GM12878 (cell line): ENCODE results near the gene SLC2A1. TPM values are rescaled to one million over a fixed set of nuclear protein-coding genes. Genes with fewer than 3 reads are reported as not detected.
A peak's percentile ranks its signal among the peaks of the same experiment; 100 is the strongest.

ENCODE experiments used
- ATAC-seq: fragments of 200-7000 bp; cut with Tn5 transposase; 3 replicates; pipeline ENCODE4 v1.9.1; 2020; ENCODE audit warnings: mild to moderate bottlenecking, moderate library complexity
- Bru-seq: library from RNA; stranded (reverse); fragments of 400-500 nt; gene quantifications from one replicate; lab custom pipeline; 2021; lab: Mats Ljungman, UMichigan
- BruChase-seq, 2 experiments: library from RNA; stranded (reverse); fragments of 400-500 nt; gene quantifications; one replicate each; lab custom pipeline; 2021; lab: Mats Ljungman, UMichigan
- BruUV-seq: library from RNA; stranded (reverse); fragments of 400-500 nt; replicated peaks from 2 replicates; lab custom pipeline; 2021; lab: Mats Ljungman, UMichigan
- CTCF ChIA-PET: fragments of 300-600 bp; sonication (Branson Sonifier 250); formaldehyde crosslinking; extraction: SDS; loops from one replicate; lab custom pipeline; 2021; ENCODE audit warnings: inconsistent platforms; lab: Yijun Ruan, JAX
- POLR2A ChIA-PET: fragments of 350-600 bp; formaldehyde crosslinking; extraction: SDS; loops from one replicate; lab custom pipeline; 2021; ENCODE audit warnings: inconsistent platforms; lab: Charles Lee
- RAD21 ChIA-PET: fragments of 300-600 bp; sonication (Branson Sonifier 250); formaldehyde crosslinking; loops from one replicate; lab custom pipeline; 2023; ENCODE audit warnings: antibody characterized with exemption; ENCODE audit not compliant: unreplicated experiment; lab: Charles Lee
- SMC1A ChIA-PET: fragments of 300-600 bp; sonication (Branson Sonifier 250); formaldehyde crosslinking; loops from one replicate; lab custom pipeline; 2023; ENCODE audit not compliant: unreplicated experiment, uncharacterized antibody; lab: Charles Lee
- DNase-seq: peaks from one replicate; pipeline ENCODE4 v3.0.0-alpha.2; 2011; ENCODE audit warnings: low read depth, low spot score
- FAIRE-seq: peaks from 3 replicates; lab custom pipeline; 2011; peaks lifted over from hg19 to GRCh38; lab: Jason Lieb, UNC
- H2AFZ ChIP-seq: 2 replicates; pipeline ENCODE4 v1.6.0; 2011; ENCODE audit warnings: low read depth, low read length, control low read depth; ENCODE audit not compliant: control insufficient read depth
- H3K27ac ChIP-seq: 2 replicates; pipeline ENCODE4 v1.5.1; 2011; ENCODE audit warnings: control low read depth; ENCODE audit not compliant: control insufficient read depth, insufficient read depth
- H3K27me3 ChIP-seq, 2 experiments: replicated peaks in 1 of 2; 2 replicates each; pipeline versions ENCODE4 v1.6.0 to v1.6.1; 2011; ENCODE audit warnings: low read length in 1 of 2; ENCODE audit not compliant: control insufficient read depth in 2 of 2, insufficient read depth in 2 of 2
- H3K36me3 ChIP-seq, 2 experiments: 2 replicates each; pipeline ENCODE4 v1.5.1; 2011; ENCODE audit warnings: low read length in 1 of 2; ENCODE audit not compliant: control insufficient read depth in 2 of 2, insufficient read depth in 2 of 2
- H3K4me1 ChIP-seq: 2 replicates; pipeline ENCODE4 v1.6.1; 2011; ENCODE audit warnings: mild to moderate bottlenecking, low read length, moderate library complexity, mixed read lengths; ENCODE audit not compliant: control insufficient read depth, insufficient read depth
- H3K4me2 ChIP-seq: 2 replicates; pipeline ENCODE4 v1.6.0; 2011; ENCODE audit warnings: control low read depth; ENCODE audit not compliant: control insufficient read depth, insufficient read depth
- H3K4me3 ChIP-seq: fragments of 200-600 bp; sonication (generic); 2 replicates; pipeline ENCODE4 v1.5.1; 2016
- H3K79me2 ChIP-seq: 2 replicates; pipeline ENCODE4 v1.6.0; 2011; ENCODE audit warnings: low read length; ENCODE audit not compliant: control insufficient read depth, insufficient read depth
- H3K9ac ChIP-seq: 2 replicates; pipeline ENCODE4 v1.8.0; 2011; ENCODE audit warnings: low read length, control low read depth, mixed read lengths; ENCODE audit not compliant: control insufficient read depth, insufficient read depth
- H3K9me3 ChIP-seq: replicated peaks from 3 replicates; pipeline ENCODE4 v1.5.1; 2011; ENCODE audit warnings: mild to moderate bottlenecking, low read length; ENCODE audit not compliant: control insufficient read depth, insufficient read depth
- H4K20me1 ChIP-seq: 2 replicates; pipeline ENCODE4 v1.6.0; 2011; ENCODE audit not compliant: control insufficient read depth, insufficient read depth
- ATF3 ChIP-seq: IDR thresholded peaks from 2 replicates; pipeline ENCODE4 v1.6.1; 2011; ENCODE audit warnings: low read depth, mild to moderate bottlenecking, low read length, moderate library complexity, borderline replicate concordance; ENCODE audit errors: extremely low read depth
- ATF7 ChIP-seq: fragments of 450-650 bp; IDR thresholded peaks from 2 replicates; pipeline ENCODE4 v1.6.1; 2016; ENCODE audit warnings: low read depth, mild to moderate bottlenecking
- CEBPZ ChIP-seq: fragments of 150-350 bp; IDR thresholded peaks from 2 replicates; pipeline ENCODE4 v1.6.1; 2016; ENCODE audit warnings: low read depth, low read length
- EZH2 ChIP-seq: IDR thresholded peaks from 2 replicates; pipeline ENCODE4 v1.6.1; 2012; ENCODE audit warnings: low read depth, mild to moderate bottlenecking, control low read depth, inconsistent platforms, low read length, borderline replicate concordance; ENCODE audit not compliant: control insufficient read depth
- FOS ChIP-seq: IDR thresholded peaks from 3 replicates; pipeline ENCODE4 v1.6.1; 2011; ENCODE audit warnings: borderline replicate concordance; ENCODE audit not compliant: insufficient read length; ENCODE audit errors: extremely low read depth
- HDGF ChIP-seq: fragments of 450-650 bp; IDR thresholded peaks from 2 replicates; pipeline ENCODE4 v1.6.1; 2016; ENCODE audit warnings: antibody characterized with exemption
- POLR2A ChIP-seq: IDR thresholded peaks from 2 replicates; pipeline ENCODE4 v1.6.1; 2011; ENCODE audit warnings: low read depth, mild to moderate bottlenecking, low read length
- RAD51 ChIP-seq: fragments of 450-650 bp; IDR thresholded peaks from 2 replicates; pipeline ENCODE4 v1.6.1; 2016; ENCODE audit warnings: moderate library complexity, mild to moderate bottlenecking, inconsistent platforms
- TCF12 ChIP-seq: IDR thresholded peaks from 2 replicates; pipeline ENCODE4 v1.6.1; 2011; ENCODE audit warnings: low read depth, mild to moderate bottlenecking, low read length
- TCF3 ChIP-seq: IDR thresholded peaks from 2 replicates; pipeline ENCODE4 v1.6.1; 2012; ENCODE audit warnings: low read depth, mild to moderate bottlenecking, low read length, borderline replicate concordance; ENCODE audit not compliant: insufficient read depth
- USF1 ChIP-seq: IDR thresholded peaks from 2 replicates; pipeline ENCODE4 v1.6.1; 2011; ENCODE audit warnings: borderline replicate concordance, low read depth, mild to moderate bottlenecking, moderate library complexity, mixed read lengths, low read length; ENCODE audit not compliant: insufficient read depth; ENCODE audit errors: extremely low read length
- ZSCAN29 ChIP-seq: fragments of 450-650 bp; IDR thresholded peaks from 2 replicates; pipeline ENCODE4 v1.6.1; 2017; ENCODE audit warnings: mild to moderate bottlenecking, moderate library complexity
- WGBS: methylation state at CpG from one replicate; pipeline ENCODE4 v1.1.6; 2016; ENCODE audit warnings: low lambda C conversion rate; ENCODE audit not compliant: insufficient replicate concordance, insufficient coverage; ENCODE audit errors: missing lambda C conversion rate; 5-methylcytosine and 5-hydroxymethylcytosine counted together
- in situ Hi-C: fragments of 300-500 bp; cut with MboI; formaldehyde crosslinking; loops from 9 replicates; pipeline ENCODE4 v1.14.3; 2018; ENCODE audit warnings: mixed read lengths
- intact Hi-C: fragments of 100-400 bp; cut with micrococcal nuclease; formaldehyde crosslinking; loops from one replicate; pipeline ENCODE4 v1.14.2; 2022; ENCODE audit not compliant: unreplicated experiment
- long read RNA-seq, 2 experiments: library from polyadenylated mRNA; unstranded; transcript quantifications; one replicate each; pipeline ENCODE4 v2.0.0, GENCODE V29; 2019 to 2020
- polyA minus RNA-seq, 3 experiments: library from RNA; depleted of rRNA, polyadenylated mRNA; stranded (reverse); fragments of >200 nt; gene quantifications; 2 replicates each; pipeline ENCODE4 v1.2.3, GENCODE V29; 2011
- polyA plus RNA-seq, 11 experiments: library from polyadenylated mRNA; depleted of rRNA in 4 of 11; unstranded in 6 of 11; stranded (reverse) in 5 of 11; fragments of >200 nt; fragmentation: Nextera tagmentation in 4 of 11; fragmentation: Illumina TruSeq in 1 of 11; extraction: Ambion mirVana in 4 of 11; extraction: Trizol in 1 of 11; gene quantifications; 1 replicate in 1 of 11; 2 replicates in 10 of 11; pipeline versions ENCODE4 v1.2.1 to v1.2.3, GENCODE V29; 2011 to 2016; ENCODE audit warnings: inconsistent platforms in 2 of 11, missing spikeins in 2 of 11, low read depth in 1 of 11
- total RNA-seq, 4 experiments: library from RNA; depleted of rRNA in 3 of 4; stranded (reverse); fragments of >200 nt in 3 of 4; fragmentation: Illumina TruSeq in 1 of 4; extraction: Trizol in 1 of 4; gene quantifications; 2 replicates each; pipeline versions ENCODE4 v1.2.1 to v1.2.3, GENCODE V29; 2013 to 2021

The SLC2A1 gene
- total RNA-seq (2013; cell fraction: nucleolus; rRNA removed): 231 and 256 TPM in 2 replicates
- total RNA-seq (2014; rRNA removed) (51.6 and 59.6 TPM in 2 replicates), total RNA-seq (2014; rRNA removed; fragmentation: Illumina TruSeq; extraction: Trizol) (21.1 and 21.9 TPM in 2 replicates), total RNA-seq (2021) (59.5 and 62.7 TPM in 2 replicates), polyA plus RNA-seq (2011; rRNA removed) (24.6 and 61.0 TPM in 2 replicates), polyA plus RNA-seq (2014; fragmentation: Illumina TruSeq; extraction: Trizol) (19.1 and 24.0 TPM in 2 replicates), polyA plus RNA-seq (2014; fragmentation: Nextera tagmentation; extraction: Ambion mirVana) (1 to 10 TPM; 5.7 to 8.2 TPM), polyA plus RNA-seq (2014; rRNA removed) (28.7 and 29.0 TPM in 2 replicates), polyA plus RNA-seq (2016; fragmentation: Nextera tagmentation; extraction: Ambion mirVana) (10 to 100 TPM; 65.2 to 66.0 TPM), polyA minus RNA-seq (2011; rRNA and poly(A)+ RNA removed) (75.2 and 106 TPM in 2 replicates), Bru-seq, nascent RNA (percentile 91 among the genes with signal in this experiment), BruChase-seq, experiment 1, labeled RNA remaining after a 6-hour chase (percentile 91 among the genes with signal in this experiment), BruChase-seq, experiment 2, labeled RNA remaining after a 2-hour chase (percentile 80 among the genes with signal in this experiment)
- polyA plus RNA-seq (2011; ENCODE audit: low read depth): 14.2 TPM
- 65.0 and 66.9 TPM in 2 replicates for polyA plus RNA-seq (2011; cell fraction: cytosol; rRNA removed)
- 133 and 156 TPM in 2 replicates for polyA plus RNA-seq (2011; cell fraction: nucleus; rRNA removed)
- 31.0 and 72.3 TPM in 2 replicates for polyA plus RNA-seq (2012)
- 35.3 and 45.0 TPM in 2 replicates for polyA minus RNA-seq (2011; cell fraction: cytosol; rRNA and poly(A)+ RNA removed)
- 71.8 and 100 TPM in 2 replicates for polyA minus RNA-seq (2011; cell fraction: nucleus; rRNA and poly(A)+ RNA removed)
- long read RNA-seq, experiment 1, transcript SLC2A1-203 (10 exons, 3,670 nt): major isoform, 20 of 25 reads
- long read RNA-seq, experiment 1, partial matches to known transcripts: 5 of 25 reads
- long read RNA-seq, experiment 1, other reads (novel, unspliced or antisense): 0 of 25 reads
- long read RNA-seq, experiment 2, transcript SLC2A1-203 (10 exons, 3,670 nt): major isoform, 10 of 33 reads
- long read RNA-seq, experiment 2, partial matches to known transcripts: 18 of 33 reads
- long read RNA-seq, experiment 2, other reads (novel, unspliced or antisense): 4 of 33 reads

DNA sequence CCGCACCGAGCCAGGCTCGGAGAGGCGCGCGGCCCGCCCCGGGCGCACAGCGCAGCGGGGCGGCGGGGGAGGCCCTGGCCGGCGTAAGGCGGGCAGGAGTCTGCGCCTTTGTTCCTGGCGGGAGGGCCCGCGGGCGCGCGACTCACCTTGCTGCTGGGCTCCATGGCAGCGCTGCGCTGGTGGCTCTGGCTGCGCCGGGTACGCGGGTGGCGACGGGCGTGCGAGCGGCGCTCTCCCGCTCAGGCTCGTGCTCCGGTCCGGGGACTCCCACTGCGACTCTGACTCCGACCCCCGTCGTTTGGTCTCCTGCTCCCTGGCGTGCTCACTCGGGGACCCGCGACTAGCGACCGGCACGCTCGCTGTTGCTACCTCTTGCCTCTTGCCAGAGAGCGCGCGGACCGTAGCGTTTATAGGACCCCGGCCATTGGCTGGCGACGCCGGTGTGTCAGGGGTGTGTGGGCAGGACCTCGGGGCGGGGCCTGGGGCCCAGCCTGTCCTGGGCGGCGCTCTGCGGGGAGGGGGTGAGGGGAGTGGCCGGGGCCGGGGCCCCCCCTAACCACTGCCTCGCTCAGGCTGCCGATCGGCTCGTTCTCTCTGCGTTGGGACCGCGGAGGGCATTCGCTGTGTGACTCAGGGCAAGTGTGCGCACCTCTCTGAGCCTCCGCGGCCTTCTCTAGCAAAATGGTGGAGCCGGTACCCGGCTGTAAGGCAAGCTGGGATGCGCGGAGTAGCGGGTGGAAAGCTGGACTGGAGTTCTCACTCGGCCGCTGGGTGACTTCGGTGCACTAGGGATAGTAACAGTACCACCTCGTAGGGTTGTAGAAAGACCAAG, at the start of gene SLC2A1:
Gene SLC2A1, minus strand, starts transcription at position 381 of the 832 bp plus-strand sequence. Its CDS starts 217 bp downstream, at position 164.
- Histone ChIP-seq H4K20me1 (peaks cover 16% of the 10 kb centered on the region), H3K9me3 (no peaks in the 10 kb centered on the region), H3K36me3 (peaks cover 0 to 13% of the 10 kb centered on the region in 2 experiments; a peak in 1 of 4 replicates), H3K79me2 (peaks cover 57% of the 10 kb centered on the region), H3K27me3 (no peaks in the 10 kb centered on the region), H3K4me2 (peak within 1 kb of the TSS; percentile 93), H3K4me3 (peak within 1 kb of the TSS; percentile 88), H3K9ac (peak within 1 kb of the TSS; percentile 73), H3K4me1 (peaks cover 38% of the 10 kb centered on the region), H3K27ac (peak within 1 kb of the TSS; percentile 78), H2AFZ (peak within 1 kb of the TSS; percentile 89)
- FAIRE-seq (no peak), DNase-seq (peak; percentile 79), ATAC-seq (peak; percentile 88)
- ChIA-PET POLR2A (interaction anchor here (1.0 kb wide), 1 partner anchor 21 kb away, joined by 3 read pairs; no protein-coding TSS in a partner anchor), RAD21 (interaction anchor here (1.5 kb wide), 2 partner anchors 27 to 115 kb away, joined by 6 to 8 read pairs; no protein-coding TSS in a partner anchor), CTCF (interaction anchor here (1.2 to 1.6 kb wide), 2 partner anchors 23 to 180 kb away, joined by 3 to 5 read pairs; no protein-coding TSS in a partner anchor), SMC1A (interaction anchor here (1.6 kb wide), 1 partner anchor 27 kb away, joined by 6 read pairs; no protein-coding TSS in a partner anchor)
- no TSS peak for BruUV-seq
- in situ Hi-C loops (loop anchor here (5.0 to 10.0 kb wide), 2 partner anchors 36 to 876 kb away; no protein-coding TSS in a partner anchor), intact Hi-C loops (loop anchor here (1.0 to 5.0 kb wide), 3 partner anchors 27 to 276 kb away; partner anchors contain the start of gene YBX1)
- under 1% methylated on average over 72 of the region's 87 CpGs for WGBS
- no peak for TF ChIP-seq CEBPZ
- TF ChIP-seq USF1: no peak
- TF ChIP-seq RAD51: no peak
- TF ChIP-seq HDGF: peak; percentile 81
- TF ChIP-seq ATF7: no peak
- TF ChIP-seq TCF12: no peak
- TF ChIP-seq TCF3: peak; percentile 88; the same call in 1 of the 2 replicates
- no peak for TF ChIP-seq ZSCAN29
- peak; percentile 100 for TF ChIP-seq POLR2A
- no peak for TF ChIP-seq EZH2
- TF ChIP-seq FOS: no peak
- no peak for TF ChIP-seq ATF3
